MCF 10A (cell line): ENCODE data around the gene CCDC33. TPM values are rescaled to one million over a fixed set of nuclear protein-coding genes. Genes with fewer than 3 reads are reported as not detected.

Experiments used
- BruUV-seq: library from RNA; stranded (reverse); fragments of 400-500 nt; replicated peaks from 2 replicates; lab custom pipeline; 2021; lab: Mats Ljungman, UMichigan
- CTCF ChIA-PET: fragments of 300-600 bp; sonication (Branson Sonifier 250); formaldehyde crosslinking; extraction: SDS; loops from one replicate; lab custom pipeline; 2021; ENCODE audit warnings: antibody characterized with exemption, inconsistent platforms; lab: Yijun Ruan, JAX
- POLR2A ChIA-PET: fragments of 300-600, 350-650 bp; sonication (Branson Sonifier 250); formaldehyde crosslinking; extraction: SDS; loops from one replicate; lab custom pipeline; 2020; ENCODE audit warnings: antibody characterized with exemption, inconsistent platforms; lab: Yijun Ruan, JAX
- DNase-seq: peaks from one replicate; pipeline ENCODE4 v3.0.0-alpha.2; 2018; ENCODE audit not compliant: unreplicated experiment
- H3K27ac Mint-ChIP-seq: one replicate; pipeline ENCODE4 v1.8.0; 2022; ENCODE audit warnings: mild to moderate bottlenecking, low read depth, mixed read lengths; ENCODE audit not compliant: unreplicated experiment
- H3K27me3 Mint-ChIP-seq: one replicate; pipeline ENCODE4 v1.8.0; 2022; ENCODE audit warnings: mixed read lengths; ENCODE audit not compliant: insufficient read depth, unreplicated experiment
- H3K36me3 Mint-ChIP-seq: one replicate; pipeline ENCODE4 v1.8.0; 2022; ENCODE audit warnings: mild to moderate bottlenecking, moderate library complexity, mixed read lengths; ENCODE audit not compliant: insufficient read depth, unreplicated experiment
- H3K4me1 Mint-ChIP-seq: one replicate; pipeline ENCODE4 v1.8.0; 2022; ENCODE audit warnings: mixed read lengths; ENCODE audit not compliant: insufficient read depth, unreplicated experiment
- H3K4me3 Mint-ChIP-seq: one replicate; pipeline ENCODE4 v1.8.0; 2022; ENCODE audit warnings: mild to moderate bottlenecking, moderate library complexity, mixed read lengths; ENCODE audit not compliant: unreplicated experiment
- H3K9me3 Mint-ChIP-seq: one replicate; pipeline ENCODE4 v1.8.0; 2022; ENCODE audit warnings: mixed read lengths; ENCODE audit not compliant: unreplicated experiment
- CTCF ChIP-seq: fragments of 200-600 bp; IDR thresholded peaks from one replicate; pipeline ENCODE4 v1.8.0; 2022; ENCODE audit warnings: antibody characterized with exemption, mild to moderate bottlenecking; ENCODE audit not compliant: unreplicated experiment
- intact Hi-C: fragments of 100-400 bp; cut with micrococcal nuclease; formaldehyde crosslinking; loops from 2 replicates; pipeline ENCODE4 v1.14.1; 2022
- total RNA-seq: library from RNA; stranded (reverse); gene quantifications from 2 replicates; pipeline ENCODE4 v1.2.3, GENCODE V29; 2022

CCDC33 gene
- total RNA-seq, 1 experiment from 2014 or later = not detected

GRCh38 chr15:74239051-74239705, 3.1 kb downstream of the CCDC33 start:
- Mint-ChIP-seq H3K36me3 (no peaks in the 10 kb centered on the region), H3K4me3 (no peak overlapping the region), H3K9me3 (no peaks in the 10 kb centered on the region), H3K27ac (no peak overlapping the region), H3K4me1 (peaks cover 24% of the 10 kb centered on the region), H3K27me3 (no peaks in the 10 kb centered on the region)
- ChIA-PET CTCF (interaction anchor here (0.5 to 1.1 kb wide), 9 partner anchors 20 to 936 kb away, joined by 3 to 5 read pairs (median 3); no protein-coding TSS in a partner anchor), POLR2A (interaction anchor here (0.5 to 0.8 kb wide), 2 partner anchors 9 to 156 kb away, joined by 3 to 4 read pairs; no protein-coding TSS in a partner anchor)
- no TSS peak for BruUV-seq
- no peak for DNase-seq
- intact Hi-C loops = no loop called here
- TF ChIP-seq CTCF = no peak

GRCh38 chr15:74240002-74240568, 4.0 kb downstream of the CCDC33 start:
- ChIA-PET POLR2A (interaction anchor here (0.8 to 1.2 kb wide), 2 partner anchors 10 to 12 kb away, joined by 3 to 4 read pairs; no protein-coding TSS in a partner anchor), CTCF (interaction anchor here (0.6 to 1.0 kb wide), 8 partner anchors 14 to 970 kb away, joined by 3 to 5 read pairs (median 3); no protein-coding TSS in a partner anchor)
- Mint-ChIP-seq H3K4me1 (peaks cover 24% of the 10 kb centered on the region), H3K27me3 (no peaks in the 10 kb centered on the region), H3K9me3 (no peaks in the 10 kb centered on the region), H3K36me3 (no peaks in the 10 kb centered on the region), H3K4me3 (no peak overlapping the region), H3K27ac (no peak overlapping the region)
- peak; percentile 99 for DNase-seq
- BruUV-seq = no TSS peak
- intact Hi-C loops = no loop called here
- peak; percentile 58 for TF ChIP-seq CTCF

GRCh38 chr15:74240897-74241614, 4.9 kb downstream of the CCDC33 start:
- H3K4me1 Mint-ChIP-seq = peaks cover 24% of the 10 kb centered on the region
- intact Hi-C loops = no loop called here

More at GRCh38 chr15:74240897-74241614, 4.9 kb downstream of the CCDC33 start:
- ChIA-PET POLR2A (interaction anchor here (0.7 kb wide), 1 partner anchor 23 kb away, joined by 3 read pairs; no protein-coding TSS in a partner anchor), CTCF (interaction anchor here (0.6 kb wide), 1 partner anchor 155 kb away, joined by 3 read pairs; no protein-coding TSS in a partner anchor)
- no peak overlapping the region for H3K4me3 Mint-ChIP-seq
- H3K27me3 Mint-ChIP-seq = no peaks in the 10 kb centered on the region
- DNase-seq = no peak
- BruUV-seq = no TSS peak
- H3K27ac Mint-ChIP-seq = no peak overlapping the region
- TF ChIP-seq CTCF = no peak
- no peaks in the 10 kb centered on the region for H3K9me3 Mint-ChIP-seq
- no peaks in the 10 kb centered on the region for H3K36me3 Mint-ChIP-seq
